Peyer's patch (tissue), 4 donors: ENCODE data around the gene PELI2.

ENCODE experiments used
- POLR2A ChIP-seq, 2 donors: fragments of 450-650 bp; IDR thresholded peaks; one replicate each; pipeline ENCODE4 v1.5.1; 2017; ENCODE audit warnings: antibody characterized with exemption in 2 of 2, mild to moderate bottlenecking in 2 of 2, moderate library complexity in 2 of 2
- TF ChIP-seq, protein P1 (sequence below), 6 experiments: fragments of 450-650 bp in 4 of 6; fragments of 200-600 bp in 2 of 6; sonication (generic) in 1 of 6; IDR thresholded peaks; one replicate each; pipeline ENCODE4 v1.5.1; 2017 to 2019; ENCODE audit warnings: antibody characterized with exemption in 6 of 6, mild to moderate bottlenecking in 3 of 6, moderate library complexity in 1 of 6

DNA sequence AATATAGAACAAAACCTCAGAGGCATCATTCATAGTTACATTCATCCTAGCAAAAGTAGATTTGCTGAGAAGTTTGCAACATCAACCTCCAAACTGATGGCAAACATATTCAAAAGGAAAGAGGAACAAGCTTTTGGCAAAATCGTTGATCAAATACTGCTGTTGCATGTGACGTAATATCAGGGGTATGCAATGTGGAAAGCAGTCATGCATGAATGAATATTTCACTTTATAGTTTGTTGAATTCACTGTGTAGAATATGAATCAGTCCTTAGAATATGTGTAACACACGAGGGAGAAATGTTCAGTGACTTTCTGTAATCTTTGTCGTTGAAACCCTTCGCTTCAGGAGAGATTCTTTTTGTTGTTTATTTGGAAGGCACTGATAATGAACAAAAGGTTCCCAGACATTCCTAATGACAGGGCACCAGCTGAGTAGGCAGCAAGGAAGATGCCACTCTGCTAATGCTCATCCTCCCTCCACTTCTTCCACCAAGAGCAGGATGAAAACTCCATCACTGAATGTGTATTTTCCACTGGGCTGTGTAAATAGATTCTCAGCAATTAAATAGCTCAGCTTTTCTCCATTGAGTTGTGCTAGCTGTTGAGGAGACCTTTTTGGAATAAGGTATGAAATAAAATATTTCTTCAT, 126.1 kb downstream of the PELI2 start:
- TF ChIP-seq, protein P1, sequence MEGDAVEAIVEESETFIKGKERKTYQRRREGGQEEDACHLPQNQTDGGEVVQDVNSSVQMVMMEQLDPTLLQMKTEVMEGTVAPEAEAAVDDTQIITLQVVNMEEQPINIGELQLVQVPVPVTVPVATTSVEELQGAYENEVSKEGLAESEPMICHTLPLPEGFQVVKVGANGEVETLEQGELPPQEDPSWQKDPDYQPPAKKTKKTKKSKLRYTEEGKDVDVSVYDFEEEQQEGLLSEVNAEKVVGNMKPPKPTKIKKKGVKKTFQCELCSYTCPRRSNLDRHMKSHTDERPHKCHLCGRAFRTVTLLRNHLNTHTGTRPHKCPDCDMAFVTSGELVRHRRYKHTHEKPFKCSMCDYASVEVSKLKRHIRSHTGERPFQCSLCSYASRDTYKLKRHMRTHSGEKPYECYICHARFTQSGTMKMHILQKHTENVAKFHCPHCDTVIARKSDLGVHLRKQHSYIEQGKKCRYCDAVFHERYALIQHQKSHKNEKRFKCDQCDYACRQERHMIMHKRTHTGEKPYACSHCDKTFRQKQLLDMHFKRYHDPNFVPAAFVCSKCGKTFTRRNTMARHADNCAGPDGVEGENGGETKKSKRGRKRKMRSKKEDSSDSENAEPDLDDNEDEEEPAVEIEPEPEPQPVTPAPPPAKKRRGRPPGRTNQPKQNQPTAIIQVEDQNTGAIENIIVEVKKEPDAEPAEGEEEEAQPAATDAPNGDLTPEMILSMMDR (IDR thresholded peaks at IDR 0.05) = no peak
- no peak for TF ChIP-seq POLR2A (IDR thresholded peaks at IDR 0.05)
